Measurements from ENCODE around the gene WIF1.

DNA sequence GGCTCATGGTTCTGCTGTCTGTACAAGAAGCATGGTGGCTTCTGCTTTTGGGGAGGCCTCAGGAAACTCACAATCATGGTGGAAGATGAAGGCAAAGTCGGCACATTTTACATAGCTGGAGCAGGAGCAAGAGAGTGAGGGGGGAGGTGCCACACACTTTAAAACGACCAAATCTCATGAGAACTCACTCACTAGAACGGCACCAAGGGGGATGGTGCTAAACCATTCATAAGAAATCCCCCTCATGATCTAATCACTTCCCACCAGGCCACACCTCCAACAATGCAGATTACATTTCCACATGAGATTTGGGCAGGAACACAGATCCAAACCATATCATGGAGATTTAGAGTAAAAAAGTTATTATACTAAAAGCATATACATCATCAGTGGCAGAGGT, 34.7 kb upstream of the WIF1 start:
- TF ChIP-seq POLR2AphosphoS5 (IDR thresholded peaks at IDR 0.05; ENCODE audit: low read depth, low read length) = no peak
- no peak for TF ChIP-seq POLR2A (IDR thresholded peaks at IDR 0.05; ENCODE audit: low read depth, low read length)
